NT2/D1 (cell line): ENCODE results near the gene MPRIP.

Experiments used
- SUZ12 ChIP-seq: IDR thresholded peaks from 2 replicates; pipeline ENCODE4 v1.6.1; 2011; ENCODE audit not compliant: insufficient read length, insufficient read depth; ENCODE audit errors: extremely low read depth
- YY1 ChIP-seq: IDR thresholded peaks from 2 replicates; pipeline ENCODE4 v1.6.1; 2011; ENCODE audit not compliant: insufficient read length, insufficient read depth
- ZNF274 ChIP-seq: IDR thresholded peaks from 2 replicates; pipeline ENCODE4 v1.6.1; 2011; ENCODE audit warnings: mild to moderate bottlenecking, low read depth, low read length

DNA sequence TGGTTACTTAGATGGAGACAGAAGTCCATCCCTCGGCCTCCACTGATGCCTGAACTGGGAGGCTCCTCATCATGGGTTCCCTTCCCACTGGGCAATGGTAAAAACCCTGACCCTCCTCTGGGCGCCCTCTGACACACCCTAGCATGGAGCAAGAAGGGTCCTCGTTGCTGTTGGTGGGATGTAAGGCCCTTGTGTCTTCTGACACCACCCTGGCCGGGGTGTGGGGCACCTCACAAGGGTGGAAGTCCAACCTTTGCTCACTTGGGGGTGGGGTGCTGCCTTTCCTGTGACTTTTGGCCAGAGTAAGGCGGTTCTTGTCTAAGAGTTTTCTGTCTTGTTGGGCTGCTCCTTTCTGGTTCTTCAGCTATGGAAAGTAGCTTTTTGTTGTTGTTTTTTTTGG lies 28.7 kb downstream of the MPRIP start:
- TF ChIP-seq SUZ12 (no peak), YY1 (no peak), ZNF274 (no peak)
